Upper lobe of left lung (tissue), 6 donors: ENCODE data around the gene XCL1. TPM values are rescaled to one million over a fixed set of nuclear protein-coding genes. Genes with fewer than 3 reads are reported as not detected.
"Not testable (repeated sequence)": the region's sequence is repeated elsewhere in the genome, so short reads cannot be mapped to it uniquely, and the experiment has no call there.

Source experiments
- ATAC-seq, 2 donors: fragments of 200-7000 bp; cut with Tn5 transposase; one replicate each; pipeline ENCODE4 v1.9.1; 2022; ENCODE audit warnings: mild to moderate bottlenecking in 2 of 2, moderate library complexity in 2 of 2; ENCODE audit not compliant: low FRiP score in 2 of 2
- DNase-seq, 2 donors: peaks; one replicate each; pipeline ENCODE4 v3.0.0-alpha.2; 2019 to 2020
- H3K27ac ChIP-seq, 4 donors: fragments of 200-600 bp; sonication (generic); one replicate each; pipeline ENCODE4 v1.5.1; 2016 to 2019
- H3K27me3 ChIP-seq, 4 donors: fragments of 200-600 bp; sonication (generic); one replicate each; pipeline ENCODE4 v1.5.1; 2017 to 2019
- H3K36me3 ChIP-seq, 4 donors: fragments of 200-600 bp; sonication (generic); one replicate each; pipeline ENCODE4 v1.5.1; 2016 to 2019
- H3K4me1 ChIP-seq, 4 donors: fragments of 200-600 bp; sonication (generic); one replicate each; pipeline ENCODE4 v1.5.1; 2018 to 2019
- H3K4me3 ChIP-seq, 4 donors: fragments of 200-600 bp; sonication (generic); one replicate each; pipeline ENCODE4 v1.5.1; 2017 to 2019; ENCODE audit warnings: mild to moderate bottlenecking in 2 of 4, moderate library complexity in 1 of 4
- H3K9me3 ChIP-seq, 4 donors: fragments of 200-600 bp; sonication (generic); one replicate each; pipeline ENCODE4 v1.5.1; 2018 to 2019
- CTCF ChIP-seq, 6 experiments: fragments of 450-650 bp in 4 of 6; fragments of 200-600 bp in 2 of 6; sonication (generic) in 2 of 6; IDR thresholded peaks; one replicate each; pipeline ENCODE4 v1.5.1; 2016 to 2019; ENCODE audit warnings: antibody characterized with exemption in 6 of 6
- EP300 ChIP-seq, 4 donors: sonication (generic); formaldehyde crosslinking; IDR thresholded peaks; one replicate each; pipeline ENCODE4 v1.5.1; 2017; ENCODE audit warnings: antibody characterized with exemption in 4 of 4, control low read depth in 2 of 4
- POLR2A ChIP-seq, 4 donors: fragments of 450-650 bp; IDR thresholded peaks; one replicate each; pipeline ENCODE4 v1.5.1; 2016 to 2017; ENCODE audit warnings: antibody characterized with exemption in 4 of 4, mild to moderate bottlenecking in 2 of 4
- POLR2AphosphoS5 ChIP-seq, 2 donors: sonication (generic); formaldehyde crosslinking; IDR thresholded peaks; one replicate each; pipeline ENCODE4 v1.5.1; 2017; ENCODE audit warnings: antibody characterized with exemption in 2 of 2
- WGBS, 2 donors: methylation state at CpG; one replicate each; pipeline ENCODE4 v1.1.5; 2017 to 2018; 5-methylcytosine and 5-hydroxymethylcytosine counted together
- total RNA-seq, 6 donors: library from RNA; depleted of rRNA in 4 of 6; stranded (reverse); fragments of >200 nt in 4 of 6; gene quantifications; one replicate each; pipeline versions ENCODE4 v1.1.0 to v1.2.1, GENCODE V29; 2016 to 2021
- donor health status: DM: no; HTN: no; CAD: no; lungs with moderate emphysema.
- donor health status: DM: no; HTN: yes; CAD: no; lungs with severe emphysema.

Gene XCL1
- total RNA-seq = 1 to 10 TPM in 3 of 6 donors, under 1 TPM in 2, not detected in 1; 0.30 to 2.2 (median 1.2) TPM

GRCh38 chr1:168576245-168576688 lies at the start of gene XCL1:
Gene XCL1, plus strand, starts transcription at chr1:168576605. Its CDS starts 33 bp downstream, at chr1:168576638.
- 58 to 76% methylated on average over 4 to 5 of the region's 6 CpGs for WGBS, 2 donors
- ATAC-seq, DNase-seq, H3K27ac ChIP-seq, H3K9me3 ChIP-seq, H3K27me3 ChIP-seq, H3K4me1 ChIP-seq, H3K36me3 ChIP-seq, H3K4me3 ChIP-seq: not testable (repeated sequence)

- Histone ChIP-seq H3K9me3 (no peaks in the 10 kb centered on the region), H3K27ac (no peak overlapping the region), H3K27me3 (no peaks in the 10 kb centered on the region), H3K4me3 (no peak overlapping the region), H3K4me1 (no peaks in the 10 kb centered on the region), H3K36me3 (no peaks in the 10 kb centered on the region)
- DNase-seq (no peak), ATAC-seq (no peak)
- TF ChIP-seq POLR2AphosphoS5 (IDR thresholded peaks at IDR 0.05) (no peak), CTCF (IDR thresholded peaks at IDR 0.05) (no peak), POLR2A (IDR thresholded peaks at IDR 0.05) (no peak), EP300 (IDR thresholded peaks at IDR 0.05) (no peak)
- WGBS, 2 donors = 36 to 38% methylated on average over 1 of the region's 1 CpG
Observed at GRCh38 chr1:168529518-168529917, 46.9 kb upstream of the XCL1 start.

- TF ChIP-seq EP300 (IDR thresholded peaks at IDR 0.05) = no peak
- no peak for TF ChIP-seq POLR2A (IDR thresholded peaks at IDR 0.05)
- TF ChIP-seq CTCF (IDR thresholded peaks at IDR 0.05) = no peak
- TF ChIP-seq POLR2AphosphoS5 (IDR thresholded peaks at IDR 0.05) = no peak
- no peaks in the 10 kb centered on the region for H3K9me3 ChIP-seq
- peaks cover 0 to 5% (median 2%) of the 10 kb centered on the region in 4 donors for H3K4me1 ChIP-seq
- H3K36me3 ChIP-seq = no peaks in the 10 kb centered on the region
- 100% methylated on average over 2 of the region's 2 CpGs for WGBS, 2 donors
- ATAC-seq (no peak), DNase-seq (no peak)
- no peaks in the 10 kb centered on the region for H3K27me3 ChIP-seq
- H3K27ac ChIP-seq = no peak overlapping the region
- no peak overlapping the region for H3K4me3 ChIP-seq
Observed at GRCh38 chr1:168531615-168532345, 44.6 kb upstream of the XCL1 start.

GRCh38 chr1:168535536-168535935 lies 40.9 kb upstream of the XCL1 start:
- Histone ChIP-seq H3K4me3 (no peak overlapping the region), H3K36me3 (no peaks in the 10 kb centered on the region), H3K9me3 (no peaks in the 10 kb centered on the region), H3K27me3 (no peaks in the 10 kb centered on the region), H3K4me1 (peaks cover 0 to 5% (median 2%) of the 10 kb centered on the region in 4 donors), H3K27ac (peak overlapping the region in 2 of 4 donors; percentile 19 to 27)
- WGBS, 2 donors = 10 to 26% methylated on average over 1 of the region's 1 CpG
- ATAC-seq (no peak), DNase-seq (no peak)
- no peak for TF ChIP-seq EP300 (IDR thresholded peaks at IDR 0.05)
- no peak for TF ChIP-seq CTCF (IDR thresholded peaks at IDR 0.05)
- TF ChIP-seq POLR2AphosphoS5 (IDR thresholded peaks at IDR 0.05) = no peak
- no peak for TF ChIP-seq POLR2A (IDR thresholded peaks at IDR 0.05)

GRCh38 chr1:168540798-168541197 lies 35.6 kb upstream of the XCL1 start:
- DNase-seq, ATAC-seq, H3K4me3 ChIP-seq, H3K27ac ChIP-seq, H3K27me3 ChIP-seq, H3K9me3 ChIP-seq, H3K36me3 ChIP-seq, H3K4me1 ChIP-seq: not testable (repeated sequence)
- 48 to 57% methylated on average over 7 of the region's 7 CpGs for WGBS, 2 donors

- not testable (repeated sequence) for H3K4me1 ChIP-seq
Observed at GRCh38 chr1:168542978-168543377, 33.4 kb upstream of the XCL1 start.

GRCh38 chr1:168543840-168544498 lies 32.4 kb upstream of the XCL1 start, which contains the start of gene XCL2:
Gene XCL2, minus strand, starts transcription at chr1:168543997. Its CDS starts 33 bp downstream, at chr1:168543964.
- H3K36me3 ChIP-seq, ATAC-seq, H3K4me3 ChIP-seq, DNase-seq, H3K9me3 ChIP-seq, H3K27me3 ChIP-seq, H3K4me1 ChIP-seq, H3K27ac ChIP-seq: not testable (repeated sequence)
- 82 to 84% methylated on average over 6 of the region's 8 CpGs for WGBS, 2 donors

More at GRCh38 chr1:168542978-168543377, 33.4 kb upstream of the XCL1 start:
- DNase-seq, H3K4me3 ChIP-seq, H3K27me3 ChIP-seq, H3K27ac ChIP-seq, H3K9me3 ChIP-seq, ATAC-seq, H3K36me3 ChIP-seq: not testable (repeated sequence)
- WGBS, 2 donors = 78 to 92% methylated on average over 2 of the region's 2 CpGs
